Measurements from ENCODE around the gene PSMB5.

Gene PSMB5

GRCh38 chr14:23055621-23056144 lies 21.0 kb upstream of the PSMB5 start:
- peaks cover 5% of the 10 kb centered on the region for H4K20me1 ChIP-seq (ENCODE audit: insufficient read depth, low read length)
- no peak overlapping the region for H2AFZ ChIP-seq (ENCODE audit: low read depth, low read length)
- H3K79me2 ChIP-seq (ENCODE audit: low read length), result no peaks in the 10 kb centered on the region
- H3K4me2 ChIP-seq (ENCODE audit: low read length), result peak overlapping the region; percentile 98
- peaks cover 20% of the 10 kb centered on the region for H3K4me1 ChIP-seq (ENCODE audit: low read length)
- H3K4me3 ChIP-seq (ENCODE audit: low read length), result no peak overlapping the region
- no peak for TF ChIP-seq EZH2phosphoT487 (IDR thresholded peaks at IDR 0.05; ENCODE audit: low read depth)
- no peak for TF ChIP-seq CTCF (IDR thresholded peaks at IDR 0.05; ENCODE audit: low read depth, low read length)
- H3K36me3 ChIP-seq (replicated peaks; ENCODE audit: low read depth, low read length), result peaks cover 10% of the 10 kb centered on the region
- H3K9ac ChIP-seq (ENCODE audit: low read length), result no peak overlapping the region
- H3K9me3 ChIP-seq (ENCODE audit: insufficient read depth, low read length), result no peaks in the 10 kb centered on the region
- H3K27me3 ChIP-seq (ENCODE audit: low read depth, low read length), result peaks cover 7% of the 10 kb centered on the region; the same call in 1 of the 2 replicates
- H3K27ac ChIP-seq (ENCODE audit: low read length), result no peak overlapping the region

GRCh38 chr14:23055147-23055550 lies 20.4 kb upstream of the PSMB5 start:
- no peak overlapping the region for H3K27ac ChIP-seq (ENCODE audit: low read length)
- peaks cover 5% of the 10 kb centered on the region for H4K20me1 ChIP-seq (ENCODE audit: insufficient read depth, low read length)
- TF ChIP-seq CTCF (IDR thresholded peaks at IDR 0.05; ENCODE audit: low read depth, low read length) (no peak), EZH2phosphoT487 (IDR thresholded peaks at IDR 0.05; ENCODE audit: low read depth) (no peak)
- H3K9ac ChIP-seq (ENCODE audit: low read length), result no peak overlapping the region
- no peak overlapping the region for H3K4me3 ChIP-seq (ENCODE audit: low read length)
- no peaks in the 10 kb centered on the region for H3K9me3 ChIP-seq (ENCODE audit: insufficient read depth, low read length)
- H2AFZ ChIP-seq (ENCODE audit: low read depth, low read length), result no peak overlapping the region
- H3K36me3 ChIP-seq (replicated peaks; ENCODE audit: low read depth, low read length), result peaks cover 8% of the 10 kb centered on the region
- no peaks in the 10 kb centered on the region for H3K79me2 ChIP-seq (ENCODE audit: low read length)
- H3K27me3 ChIP-seq (ENCODE audit: low read depth, low read length), result peaks cover 7% of the 10 kb centered on the region; the same call in 1 of the 2 replicates
- H3K4me1 ChIP-seq (ENCODE audit: low read length), result peaks cover 20% of the 10 kb centered on the region
- H3K4me2 ChIP-seq (ENCODE audit: low read length), result no peak overlapping the region

DNA sequence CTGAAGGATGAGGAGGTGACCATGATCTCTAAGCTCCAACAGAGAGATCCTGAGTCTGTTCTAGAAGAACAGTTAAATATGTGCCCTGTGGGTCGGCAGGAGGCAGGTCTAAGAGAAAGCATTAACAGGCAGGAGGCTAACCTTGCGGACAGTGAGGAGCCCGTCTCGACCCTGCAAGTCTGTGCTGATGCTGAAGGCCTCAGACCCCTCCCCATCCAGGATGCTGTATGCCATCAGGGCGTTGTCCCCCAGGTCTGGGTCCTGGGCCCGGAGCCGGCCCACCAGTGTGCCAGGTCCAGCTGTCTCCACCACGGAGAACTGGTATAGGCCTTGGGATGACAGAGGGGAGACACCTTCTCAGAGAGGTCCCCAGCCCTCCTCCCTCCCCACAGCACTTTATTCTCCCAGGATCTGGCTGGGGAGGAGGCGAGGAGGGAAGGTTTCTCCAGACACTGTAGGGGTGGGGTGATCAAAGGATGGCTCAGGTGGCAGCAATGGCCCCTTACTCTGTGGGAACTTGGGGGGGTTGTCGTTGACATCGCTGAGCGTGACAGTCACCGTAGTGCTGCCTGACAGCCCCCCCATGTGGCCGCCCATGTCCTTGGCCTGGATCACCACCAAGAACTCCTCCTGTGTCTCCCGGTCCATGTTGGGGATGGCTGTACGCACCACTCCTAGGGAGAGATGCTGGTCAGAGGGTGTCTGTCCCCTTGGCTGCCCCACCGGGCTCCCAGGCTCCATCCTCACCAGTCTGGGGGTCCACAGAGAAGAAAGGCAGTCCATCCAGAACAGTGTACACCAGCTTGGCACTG lies 19.5 kb upstream of the PSMB5 start:
- Histone ChIP-seq H3K9me3 (ENCODE audit: insufficient read depth, low read length) (no peaks in the 10 kb centered on the region), H3K36me3 (replicated peaks; ENCODE audit: low read depth, low read length) (peaks cover 6% of the 10 kb centered on the region), H3K79me2 (ENCODE audit: low read length) (no peaks in the 10 kb centered on the region), H3K4me3 (ENCODE audit: low read length) (no peak overlapping the region), H3K4me2 (ENCODE audit: low read length) (no peak overlapping the region), H2AFZ (ENCODE audit: low read depth, low read length) (no peak overlapping the region), H3K27ac (ENCODE audit: low read length) (no peak overlapping the region), H4K20me1 (ENCODE audit: insufficient read depth, low read length) (peaks cover 5% of the 10 kb centered on the region), H3K9ac (ENCODE audit: low read length) (no peak overlapping the region), H3K27me3 (ENCODE audit: low read depth, low read length) (peaks cover 7% of the 10 kb centered on the region; the same call in 1 of the 2 replicates), H3K4me1 (ENCODE audit: low read length) (peaks cover 20% of the 10 kb centered on the region)
- TF ChIP-seq CTCF (IDR thresholded peaks at IDR 0.05; ENCODE audit: low read depth, low read length), result peak; percentile 44; the same call in 1 of the 2 replicates
- TF ChIP-seq EZH2phosphoT487 (IDR thresholded peaks at IDR 0.05; ENCODE audit: low read depth), result no peak

GRCh38 chr14:23053426-23053825 lies 18.7 kb upstream of the PSMB5 start:
- Histone ChIP-seq H3K79me2 (ENCODE audit: low read length) (no peaks in the 10 kb centered on the region), H4K20me1 (ENCODE audit: insufficient read depth, low read length) (peaks cover 5% of the 10 kb centered on the region; the same call in 1 of the 2 replicates), H3K4me2 (ENCODE audit: low read length) (no peak overlapping the region), H2AFZ (ENCODE audit: low read depth, low read length) (no peak overlapping the region), H3K36me3 (replicated peaks; ENCODE audit: low read depth, low read length) (no peaks in the 10 kb centered on the region), H3K4me3 (ENCODE audit: low read length) (no peak overlapping the region), H3K9ac (ENCODE audit: low read length) (no peak overlapping the region), H3K9me3 (ENCODE audit: insufficient read depth, low read length) (no peaks in the 10 kb centered on the region), H3K4me1 (ENCODE audit: low read length) (peaks cover 20% of the 10 kb centered on the region), H3K27ac (ENCODE audit: low read length) (no peak overlapping the region), H3K27me3 (ENCODE audit: low read depth, low read length) (peaks cover 7% of the 10 kb centered on the region; the same call in 1 of the 2 replicates)
- TF ChIP-seq EZH2phosphoT487 (IDR thresholded peaks at IDR 0.05; ENCODE audit: low read depth), result no peak
